Fibroblast of the aortic adventitia (primary cell): ENCODE measurements around the gene FYB1. TPM values are rescaled to one million over a fixed set of nuclear protein-coding genes. Genes with fewer than 3 reads are reported as not detected.

Experiments
- DNase-seq: peaks from one replicate; pipeline ENCODE4 v3.0.0-alpha.2; 2010; ENCODE audit warnings: low read depth
- H3K4me3 ChIP-seq: 2 replicates; pipeline ENCODE4 v1.5.1; 2011; ENCODE audit warnings: low read depth, mild to moderate bottlenecking, control low read depth, low read length, moderate library complexity
- total RNA-seq: library from RNA; depleted of rRNA; stranded (reverse); fragments of >200 nt; gene quantifications from 2 replicates; pipeline ENCODE4 v1.2.3, GENCODE V29; 2012; ENCODE audit warnings: low replicate concordance
- TF ChIP-seq, protein P1 (sequence below): IDR thresholded peaks from 2 replicates; pipeline ENCODE4 v1.5.1; 2011; ENCODE audit warnings: mild to moderate bottlenecking, low read length, control low read depth, inconsistent platforms; ENCODE audit not compliant: insufficient read depth

FYB1 gene
- total RNA-seq, 1 donor, result 0.54 TPM

DNA sequence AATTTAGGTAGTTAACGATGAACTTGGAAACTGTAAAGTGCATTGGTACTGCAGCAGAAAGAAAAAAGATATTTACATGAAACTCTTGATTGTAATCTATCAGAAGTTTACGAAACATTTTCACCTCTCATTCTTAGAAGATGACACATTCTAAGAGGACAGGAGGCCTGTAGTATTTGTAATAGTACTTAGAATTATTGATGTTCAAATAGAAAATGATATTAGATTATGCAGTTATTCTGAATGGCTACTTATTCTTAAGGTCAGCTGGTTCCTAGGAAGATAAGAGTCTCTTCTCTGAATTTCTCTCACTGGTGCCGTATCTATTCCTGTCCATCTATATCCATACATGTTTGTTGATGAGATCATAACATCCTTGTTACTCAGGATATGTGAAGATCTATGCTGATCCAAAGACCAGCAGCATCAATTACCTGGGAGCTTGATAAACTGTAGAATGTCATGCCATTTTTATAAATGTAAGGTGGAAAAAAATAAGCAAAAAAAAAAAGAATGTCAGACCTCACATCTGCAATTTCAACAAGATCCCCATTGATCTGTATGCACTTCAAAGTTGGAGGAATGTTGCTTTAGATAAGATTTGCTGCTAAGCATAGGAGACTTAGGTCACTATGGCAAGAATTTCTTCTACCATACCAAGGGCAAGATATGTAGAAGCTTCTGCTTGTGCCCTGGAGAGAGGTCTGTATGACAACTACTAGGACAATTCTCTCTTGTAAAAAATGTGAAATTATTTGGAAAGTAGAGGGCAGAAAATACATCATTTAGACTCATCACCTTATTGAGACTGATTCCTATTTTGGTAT, 102.8 kb downstream of the FYB1 start:
- H3K4me3 ChIP-seq, result no peak overlapping the region
- DNase-seq, result no peak
- TF ChIP-seq, protein P1, sequence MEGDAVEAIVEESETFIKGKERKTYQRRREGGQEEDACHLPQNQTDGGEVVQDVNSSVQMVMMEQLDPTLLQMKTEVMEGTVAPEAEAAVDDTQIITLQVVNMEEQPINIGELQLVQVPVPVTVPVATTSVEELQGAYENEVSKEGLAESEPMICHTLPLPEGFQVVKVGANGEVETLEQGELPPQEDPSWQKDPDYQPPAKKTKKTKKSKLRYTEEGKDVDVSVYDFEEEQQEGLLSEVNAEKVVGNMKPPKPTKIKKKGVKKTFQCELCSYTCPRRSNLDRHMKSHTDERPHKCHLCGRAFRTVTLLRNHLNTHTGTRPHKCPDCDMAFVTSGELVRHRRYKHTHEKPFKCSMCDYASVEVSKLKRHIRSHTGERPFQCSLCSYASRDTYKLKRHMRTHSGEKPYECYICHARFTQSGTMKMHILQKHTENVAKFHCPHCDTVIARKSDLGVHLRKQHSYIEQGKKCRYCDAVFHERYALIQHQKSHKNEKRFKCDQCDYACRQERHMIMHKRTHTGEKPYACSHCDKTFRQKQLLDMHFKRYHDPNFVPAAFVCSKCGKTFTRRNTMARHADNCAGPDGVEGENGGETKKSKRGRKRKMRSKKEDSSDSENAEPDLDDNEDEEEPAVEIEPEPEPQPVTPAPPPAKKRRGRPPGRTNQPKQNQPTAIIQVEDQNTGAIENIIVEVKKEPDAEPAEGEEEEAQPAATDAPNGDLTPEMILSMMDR, result no peak

DNA sequence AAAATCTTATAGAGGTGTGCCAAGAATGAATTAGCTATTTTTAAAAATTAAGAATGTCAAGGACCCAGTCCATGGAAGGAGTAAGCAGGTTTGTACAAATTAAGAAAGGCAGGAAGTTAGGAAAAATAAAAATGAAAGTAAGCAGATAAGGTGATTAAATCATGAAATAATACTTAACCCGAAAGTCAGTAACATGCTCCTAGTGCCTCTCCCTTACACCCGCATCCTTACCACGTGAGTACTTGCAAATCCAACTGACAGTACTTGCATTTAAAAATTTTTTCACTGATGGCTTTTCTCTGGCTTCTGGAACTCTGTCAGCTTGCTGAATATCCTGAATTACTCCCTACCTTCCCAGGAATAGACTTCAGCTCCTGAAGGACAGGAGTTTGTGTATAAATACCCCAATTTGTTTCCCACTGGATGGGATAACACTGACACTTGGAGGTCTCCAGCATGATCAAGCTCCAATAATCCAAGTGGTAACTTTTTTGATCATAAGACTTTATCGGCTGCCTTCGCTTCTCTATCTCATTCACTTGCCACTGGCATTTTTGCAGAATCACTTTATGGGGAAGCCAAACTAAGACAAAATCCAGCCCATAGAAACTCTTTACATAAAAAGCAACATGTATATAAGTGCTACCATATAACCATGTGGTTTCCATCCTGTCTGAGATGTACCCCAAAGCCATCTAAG, 103.6 kb downstream of the FYB1 start:
- DNase-seq, result peak; percentile 26
- TF ChIP-seq, protein P1, result no peak

DNA sequence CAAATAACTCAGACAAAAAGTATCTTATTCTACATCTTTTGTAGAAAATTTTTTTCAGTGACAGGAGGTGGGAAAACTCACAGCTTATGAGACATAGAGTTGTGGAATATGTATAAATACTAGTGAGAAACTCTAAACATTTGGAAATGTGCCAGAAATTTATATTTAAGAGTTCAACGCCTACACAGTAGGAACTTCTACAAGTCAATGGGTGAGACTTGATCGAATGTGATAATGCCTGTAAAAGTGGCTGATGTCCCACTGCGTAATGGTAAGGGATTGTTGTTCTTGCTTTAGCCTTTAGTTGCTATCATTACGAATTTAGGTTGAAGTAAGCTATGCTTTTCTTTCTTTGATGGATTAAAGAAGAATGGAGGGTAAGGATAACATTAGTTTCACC, 105.2 kb downstream of the FYB1 start:
- TF ChIP-seq, protein P1, result no peak
- DNase-seq, result no peak
- no peak overlapping the region for H3K4me3 ChIP-seq

More for the DNA sequence above, 103.6 kb downstream of the FYB1 start:
- H3K4me3 ChIP-seq, result no peak overlapping the region

DNA sequence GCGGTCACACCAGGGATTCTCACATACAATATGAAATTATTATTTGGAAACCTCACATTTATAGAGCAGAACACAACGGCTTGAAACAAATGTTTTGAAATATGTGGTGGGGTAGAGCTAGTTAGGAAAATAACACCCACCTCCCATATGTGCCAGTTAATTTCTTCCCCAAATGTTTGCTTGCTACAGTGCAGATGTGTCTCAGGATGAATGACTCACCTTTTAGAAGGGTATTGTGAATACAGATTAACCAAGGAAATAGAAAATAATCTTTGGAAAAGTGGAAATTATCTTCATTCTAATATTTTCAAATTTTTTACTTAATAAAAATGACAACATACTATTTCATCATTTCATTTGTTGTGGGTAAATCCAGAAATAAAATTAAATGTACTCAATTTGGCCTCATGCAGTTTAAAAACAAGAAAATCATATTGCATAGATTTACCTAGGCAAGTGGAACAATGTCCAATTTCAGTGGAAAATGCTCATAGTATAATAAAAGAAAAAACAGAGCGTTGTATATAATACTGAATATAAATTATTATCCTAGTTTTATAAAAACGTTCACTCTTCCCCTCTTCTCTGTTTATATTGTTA, 105.9 kb downstream of the FYB1 start:
- TF ChIP-seq, protein P1, result no peak
- H3K4me3 ChIP-seq, result no peak overlapping the region
- no peak for DNase-seq

DNA sequence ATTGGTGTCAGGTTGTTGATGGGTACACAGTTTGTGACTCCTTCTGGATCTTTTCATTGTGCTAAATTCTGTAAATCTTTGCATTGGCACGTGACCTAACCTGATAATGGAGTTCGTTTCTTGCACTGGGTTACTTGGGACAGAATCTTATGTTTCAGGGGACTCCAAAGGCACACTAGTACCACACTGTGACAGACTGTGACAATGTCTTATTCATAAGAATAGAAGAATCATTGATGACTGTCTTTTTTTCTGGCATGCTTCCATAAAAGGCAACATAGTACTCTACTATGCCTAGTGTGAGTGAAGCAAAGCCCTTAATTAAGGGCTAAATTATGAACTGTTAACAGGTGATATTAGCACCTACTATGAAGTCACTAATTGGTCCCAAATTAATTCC, 109.8 kb downstream of the FYB1 start:
- DNase-seq, result no peak
- H3K4me3 ChIP-seq, result no peak overlapping the region
- TF ChIP-seq, protein P1, result no peak

DNA sequence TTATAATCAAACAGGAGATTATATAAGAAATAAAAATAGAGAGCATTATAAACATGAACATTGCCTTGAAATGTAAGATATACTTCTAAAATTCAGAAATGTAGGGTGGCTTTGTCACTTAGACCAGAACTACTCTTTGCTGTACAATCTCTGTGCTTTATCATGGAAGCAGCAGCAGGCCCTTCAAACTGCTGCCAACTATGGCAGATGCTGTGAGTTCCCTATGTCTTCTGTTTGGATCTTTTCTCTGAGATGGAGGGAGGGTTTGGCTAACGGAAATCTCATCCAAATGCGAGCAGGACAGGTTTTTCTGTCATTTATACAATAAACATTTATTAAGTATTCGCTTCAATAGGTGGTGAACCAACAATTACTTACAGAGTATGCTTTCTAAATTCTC, 110.4 kb downstream of the FYB1 start:
- no peak for DNase-seq

More for the DNA sequence above, 110.4 kb downstream of the FYB1 start:
- TF ChIP-seq, protein P1, result no peak
- H3K4me3 ChIP-seq, result no peak overlapping the region
